Hematopoietic multipotent progenitor cell treated with erythropoietin and hydrocortisone succinate and interleukin-3 and kit ligand, for 4 days (in vitro differentiated cells): Measurements from ENCODE around the gene GPC6.
"Not testable (repeated sequence)": the region's sequence is repeated elsewhere in the genome, so short reads cannot be mapped to it uniquely, and the experiment has no call there.

Experiments used
- DNase-seq: peaks from one replicate; pipeline ENCODE4 v3.0.0-alpha.2; 2015

Gene GPC6

GRCh38 chr13:93226623-93227279 lies at the start of gene GPC6:
TSS of gene GPC6 (plus strand) at chr13:93226807.
- DNase-seq, result peak; percentile 18

GRCh38 chr13:93180356-93180969 lies 46.1 kb upstream of the GPC6 start:
- no peak for DNase-seq

- no peak for DNase-seq
These were observed 44.2 kb upstream of the GPC6 start for GRCh38 chr13:93182406-93182805.

- no peak for DNase-seq
These were observed 43.3 kb upstream of the GPC6 start for GRCh38 chr13:93183302-93183701.

- DNase-seq, result no peak
These were observed 36.6 kb upstream of the GPC6 start for GRCh38 chr13:93190006-93190405.

- no peak for DNase-seq
These were observed 32.9 kb upstream of the GPC6 start for GRCh38 chr13:93193682-93194081.

- DNase-seq, result no peak
These were observed 26.8 kb upstream of the GPC6 start for GRCh38 chr13:93199856-93200255.

GRCh38 chr13:93200626-93201025 lies 26.0 kb upstream of the GPC6 start:
- DNase-seq, result no peak

GRCh38 chr13:93201992-93202558 lies 24.5 kb upstream of the GPC6 start:
- DNase-seq, result no peak

- not testable (repeated sequence) for DNase-seq
These were observed 19.7 kb upstream of the GPC6 start for GRCh38 chr13:93206778-93207392.

- DNase-seq, result no peak
These were observed 10.5 kb upstream of the GPC6 start for GRCh38 chr13:93216122-93216521.

- no peak for DNase-seq
These were observed 8.8 kb upstream of the GPC6 start for GRCh38 chr13:93217721-93218261.

GRCh38 chr13:93218583-93218982 lies 8.0 kb upstream of the GPC6 start:
- DNase-seq, result no peak

- no peak for DNase-seq
These were observed 6.5 kb upstream of the GPC6 start for GRCh38 chr13:93220073-93220472.

- no peak for DNase-seq
These were observed 3.6 kb upstream of the GPC6 start for GRCh38 chr13:93222976-93223375.

- no peak for DNase-seq
These were observed 2.1 kb upstream of the GPC6 start for GRCh38 chr13:93224535-93224934.

GRCh38 chr13:93225610-93226009 lies 997 bp upstream of the GPC6 start:
- no peak for DNase-seq

- no peak for DNase-seq
These were observed 463 bp upstream of the GPC6 start for GRCh38 chr13:93226065-93226622.

- peak; percentile 10 for DNase-seq
These were observed 772 bp downstream of the GPC6 start for GRCh38 chr13:93227280-93227877.

- peak; percentile 70 for DNase-seq
These were observed 1.5 kb downstream of the GPC6 start for GRCh38 chr13:93227878-93228642.

- DNase-seq, result no peak
These were observed 2.0 kb downstream of the GPC6 start for GRCh38 chr13:93228643-93228937.

- no peak for DNase-seq
These were observed 3.8 kb downstream of the GPC6 start for GRCh38 chr13:93230261-93230855.
